Stimulated activated CD4-positive, alpha-beta T cell treated with anti-CD3 and anti-CD28 coated beads, Interleukin-15, amount 100 ng/mL, for 1 hour (primary cell): ENCODE results near the gene DVL2.
A peak's percentile ranks its signal among the peaks of the same experiment; 100 is the strongest.
"Not testable (repeated sequence)": the region's sequence is repeated elsewhere in the genome, so short reads cannot be mapped to it uniquely, and the experiment has no call there.

Source experiments
- DNase-seq, 2 donors: peaks; one replicate each; pipeline ENCODE4 v3.0.0-alpha.2; 2020; ENCODE audit warnings: low read depth in 1 of 2, low spot score in 1 of 2

The DVL2 gene

GRCh38 chr17:7256766-7257456 is 22.6 kb upstream of the DVL2 start:
- no peak for DNase-seq

- DNase-seq, result no peak
Observed at GRCh38 chr17:7254511-7254910, 20.2 kb upstream of the DVL2 start.

- no peak for DNase-seq
Observed at GRCh38 chr17:7253082-7253481, 18.8 kb upstream of the DVL2 start.

GRCh38 chr17:7252176-7253043 is 18.1 kb upstream of the DVL2 start, which contains the start of gene ELP5:
ELP5 (plus strand) TSS chr17:7252215; CDS start chr17:7252551, 336 bp downstream.
- peak; percentile 68 to 73 for DNase-seq

- peak; percentile 97 to 98 for DNase-seq
Observed at GRCh38 chr17:7251661-7252175, 17.4 kb upstream of the DVL2 start, which contains the start of gene CTDNEP1. CTDNEP1 (minus strand) TSS chr17:7251734; CDS start chr17:7251296, 438 bp downstream.

GRCh38 chr17:7250695-7251627 is 16.6 kb upstream of the DVL2 start:
- no peak for DNase-seq

GRCh38 chr17:7249830-7250229 is 15.5 kb upstream of the DVL2 start:
- no peak for DNase-seq

GRCh38 chr17:7249214-7249613 is 14.9 kb upstream of the DVL2 start:
- DNase-seq, result no peak

- DNase-seq, result no peak
Observed at GRCh38 chr17:7248796-7249195, 14.5 kb upstream of the DVL2 start.

- DNase-seq, result no peak
Observed at GRCh38 chr17:7246779-7247178, 12.5 kb upstream of the DVL2 start.

GRCh38 chr17:7243838-7244237 is 9.5 kb upstream of the DVL2 start:
- DNase-seq, result not testable (repeated sequence)

GRCh38 chr17:7243453-7243729 is 9.1 kb upstream of the DVL2 start:
- DNase-seq, result no peak

GRCh38 chr17:7242717-7243452 is 8.6 kb upstream of the DVL2 start:
- DNase-seq, result peak; percentile 85 to 90

GRCh38 chr17:7241783-7242716 is 7.7 kb upstream of the DVL2 start, which contains the start of gene GABARAP:
GABARAP (minus strand) TSS chr17:7242449; CDS start chr17:7242330, 119 bp downstream.
- DNase-seq, result peak; percentile 91

- no peak for DNase-seq
Observed at GRCh38 chr17:7241090-7241733, 6.9 kb upstream of the DVL2 start.

GRCh38 chr17:7240375-7240774 is 6.1 kb upstream of the DVL2 start:
- no peak for DNase-seq

GRCh38 chr17:7239091-7240027 is 5.0 kb upstream of the DVL2 start, which contains the start of gene PHF23:
PHF23 (minus strand) TSS chr17:7239457; CDS start chr17:7239279, 178 bp downstream.
- peak; percentile 94 to 96 for DNase-seq
